PC-9 (cell line): ENCODE results near the gene ZBTB34. TPM values are rescaled to one million over a fixed set of nuclear protein-coding genes. Genes with fewer than 3 reads are reported as not detected.

Source experiments
- BruUV-seq: library from RNA; stranded (reverse); fragments of 400-500 nt; replicated peaks from 2 replicates; lab custom pipeline; 2021; lab: Mats Ljungman, UMichigan
- CTCF ChIA-PET: fragments of 300-600 bp; sonication (Branson Sonifier 250); formaldehyde crosslinking; loops from one replicate; lab custom pipeline; 2022; ENCODE audit warnings: antibody characterized with exemption; lab: Charles Lee
- POLR2A ChIA-PET: fragments of 300-600 bp; sonication (Branson Sonifier 250); formaldehyde crosslinking; loops from one replicate; lab custom pipeline; 2022; ENCODE audit warnings: antibody characterized with exemption; ENCODE audit not compliant: unreplicated experiment; lab: Charles Lee
- DNase-seq, 2 experiments: peaks; one replicate each; pipeline versions ENCODE4 v3.0.0 to v3.0.0-alpha.2; 2015 to 2022; ENCODE audit warnings: mixed read lengths in 1 of 2
- H2AFZ ChIP-seq: fragments of 200-600 bp; sonication (generic); 2 replicates; pipeline ENCODE4 v1.8.1; 2017; ENCODE audit warnings: antibody characterized with exemption
- H3F3A ChIP-seq: fragments of 200-600 bp; sonication (generic); 2 replicates; pipeline ENCODE4 v1.8.1; 2017; ENCODE audit warnings: antibody characterized with exemption, mild to moderate bottlenecking, low read depth; ENCODE audit not compliant: insufficient read depth
- H3K27ac ChIP-seq: fragments of 200-600 bp; sonication (generic); 2 replicates; pipeline ENCODE4 v1.6.1; 2016; ENCODE audit warnings: mixed run types
- H3K27me3 ChIP-seq: fragments of 200-600 bp; sonication (generic); 2 replicates; pipeline ENCODE4 v1.6.1; 2016; ENCODE audit warnings: low read depth, mixed run types; ENCODE audit not compliant: insufficient read depth
- H3K36me3 ChIP-seq: fragments of 200-600 bp; sonication (generic); 2 replicates; pipeline ENCODE4 v1.6.1; 2016; ENCODE audit warnings: low read depth, mixed run types
- H3K4me1 ChIP-seq: fragments of 200-600 bp; sonication (generic); replicated peaks from 2 replicates; pipeline ENCODE4 v1.6.1; 2016; ENCODE audit warnings: mixed run types; ENCODE audit not compliant: insufficient read depth
- H3K4me2 ChIP-seq: fragments of 200-600 bp; sonication (generic); 2 replicates; pipeline ENCODE4 v1.6.1; 2017; ENCODE audit warnings: mixed run types
- H3K4me3 ChIP-seq: fragments of 200-600 bp; sonication (generic); 2 replicates; pipeline ENCODE4 v1.6.1; 2016; ENCODE audit warnings: mixed run types
- H3K79me2 ChIP-seq: fragments of 200-600 bp; sonication (generic); 2 replicates; pipeline ENCODE4 v1.6.1; 2017; ENCODE audit warnings: low read depth, mixed run types
- H3K9me2 ChIP-seq: fragments of 200-600 bp; sonication (generic); 2 replicates; pipeline ENCODE4 v1.8.1; 2017; ENCODE audit warnings: mild to moderate bottlenecking; ENCODE audit not compliant: insufficient read depth
- H3K9me3 ChIP-seq: fragments of 200-600 bp; sonication (generic); 2 replicates; pipeline ENCODE4 v1.8.1; 2016; ENCODE audit warnings: low read depth; ENCODE audit not compliant: insufficient read depth
- H4K20me1 ChIP-seq: fragments of 200-600 bp; sonication (generic); 2 replicates; pipeline ENCODE4 v1.8.1; 2017; ENCODE audit not compliant: insufficient read depth
- CTCF ChIP-seq: fragments of 200-600 bp; sonication (generic); conservative IDR thresholded peaks from 2 replicates; pipeline ENCODE4 v1.6.1; 2017; ENCODE audit warnings: mixed run types, antibody characterized with exemption, mild to moderate bottlenecking, moderate library complexity
- EZH2 ChIP-seq: fragments of 200-600 bp; sonication (generic); IDR thresholded peaks from 2 replicates; pipeline ENCODE4 v1.8.0; 2017; ENCODE audit warnings: antibody characterized with exemption, low read depth
- intact Hi-C: fragments of 100-400 bp; cut with micrococcal nuclease; formaldehyde crosslinking; loops from one replicate; pipeline ENCODE4 v1.10.0; 2022; ENCODE audit not compliant: unreplicated experiment
- total RNA-seq: library from RNA; stranded (reverse); gene quantifications from 2 replicates; pipeline ENCODE4 v1.2.3, GENCODE V29; 2021

ZBTB34 gene
- total RNA-seq, 1 experiment from 2014 or later: 9.0 TPM

GRCh38 chr9:126915846-126916543 is 55.6 kb downstream of the ZBTB34 start:
- Histone ChIP-seq H3K4me3 (peak overlapping the region; percentile 61), H4K20me1 (no peaks in the 10 kb centered on the region), H3K4me2 (peak overlapping the region; percentile 90), H3K36me3 (no peaks in the 10 kb centered on the region), H3K27me3 (no peaks in the 10 kb centered on the region), H3K27ac (no peak overlapping the region), H3K9me3 (no peaks in the 10 kb centered on the region), H3F3A (no peaks in the 10 kb centered on the region), H2AFZ (peak overlapping the region; percentile 78), H3K4me1 (peaks cover 6% of the 10 kb centered on the region; the same call in 1 of the 2 replicates), H3K79me2 (no peaks in the 10 kb centered on the region), H3K9me2 (no peaks in the 10 kb centered on the region)
- TSS peak; percentile 60 for BruUV-seq
- POLR2A ChIA-PET: interaction anchor here (0.5 to 0.7 kb wide), 2 partner anchors 329 to 547 kb away, joined by 3 read pairs; no protein-coding TSS in a partner anchor
- intact Hi-C loops: loop anchor here (2.0 kb wide), 1 partner anchor 55 kb away; the partner anchor contains the start of gene ZBTB34
- CTCF ChIA-PET: interaction anchor here (0.7 kb wide), 1 partner anchor 25 kb away, joined by 4 read pairs; no protein-coding TSS in a partner anchor
- no peak for TF ChIP-seq EZH2
- no peak for TF ChIP-seq CTCF
- DNase-seq: peak in 1 of 2 experiments; percentile 4

GRCh38 chr9:126916909-126917308 is 56.5 kb downstream of the ZBTB34 start:
- DNase-seq: no peak
- POLR2A ChIA-PET: no interaction called here
- Histone ChIP-seq H3K36me3 (no peaks in the 10 kb centered on the region), H3K4me2 (no peak overlapping the region), H3K27me3 (no peaks in the 10 kb centered on the region), H3K4me1 (peaks cover 6% of the 10 kb centered on the region; the same call in 1 of the 2 replicates), H3K9me2 (no peaks in the 10 kb centered on the region), H3K79me2 (no peaks in the 10 kb centered on the region), H3K27ac (no peak overlapping the region), H4K20me1 (no peaks in the 10 kb centered on the region), H2AFZ (no peak overlapping the region), H3K4me3 (no peak overlapping the region), H3F3A (no peaks in the 10 kb centered on the region), H3K9me3 (no peaks in the 10 kb centered on the region)
- intact Hi-C loops: no loop called here
- no TSS peak for BruUV-seq
- CTCF ChIA-PET: no interaction called here
- no peak for TF ChIP-seq EZH2
- no peak for TF ChIP-seq CTCF

- Histone ChIP-seq H4K20me1 (no peaks in the 10 kb centered on the region), H3K4me3 (no peak overlapping the region), H3F3A (no peaks in the 10 kb centered on the region), H2AFZ (no peak overlapping the region), H3K79me2 (no peaks in the 10 kb centered on the region), H3K9me3 (no peaks in the 10 kb centered on the region), H3K27ac (no peak overlapping the region), H3K36me3 (no peaks in the 10 kb centered on the region), H3K4me1 (peaks cover 6% of the 10 kb centered on the region; the same call in 1 of the 2 replicates), H3K9me2 (no peaks in the 10 kb centered on the region), H3K27me3 (no peaks in the 10 kb centered on the region), H3K4me2 (no peak overlapping the region)
- BruUV-seq: no TSS peak
- intact Hi-C loops: no loop called here
- DNase-seq: no peak
- CTCF ChIA-PET: no interaction called here
- POLR2A ChIA-PET: no interaction called here
- TF ChIP-seq EZH2: no peak
Observed at GRCh38 chr9:126919193-126919592, 58.8 kb downstream of the ZBTB34 start.
